Activated T-cell treated with anti-CD3 and anti-CD28 coated beads, Interleukin-2, amount 50 U/mL, for 48 hours (primary cell): ENCODE measurements around the gene BEAN1.

Experiments used
- DNase-seq, 2 experiments: peaks; one replicate each; pipeline ENCODE4 v3.0.0-alpha.2; 2020

BEAN1 gene

DNA sequence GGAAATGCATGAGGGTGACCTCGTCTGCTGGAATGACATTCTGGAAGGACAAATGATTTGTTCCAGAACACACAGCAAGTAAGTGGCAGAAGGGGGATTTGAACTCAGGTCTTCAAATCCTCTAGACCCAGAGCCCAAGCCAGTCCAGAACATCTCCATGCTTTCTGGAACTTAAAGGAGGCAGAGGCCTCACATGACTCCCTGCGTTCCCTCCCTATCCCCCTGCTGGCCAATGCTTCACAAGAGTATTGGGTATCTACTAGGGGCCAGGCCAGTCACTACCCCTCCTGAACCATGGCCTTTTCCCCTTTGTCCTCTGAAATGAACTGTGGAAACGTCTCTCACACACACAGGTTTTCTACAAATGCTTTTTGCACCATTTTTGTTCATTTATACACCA, 7.6 kb upstream of the BEAN1 start:
- DNase-seq, result no peak

- no peak for DNase-seq
These were observed 6.7 kb upstream of the BEAN1 start for GRCh38 chr16:66420396-66420795.

- no peak for DNase-seq
These were observed 5.2 kb upstream of the BEAN1 start for GRCh38 chr16:66421891-66422290.

DNA sequence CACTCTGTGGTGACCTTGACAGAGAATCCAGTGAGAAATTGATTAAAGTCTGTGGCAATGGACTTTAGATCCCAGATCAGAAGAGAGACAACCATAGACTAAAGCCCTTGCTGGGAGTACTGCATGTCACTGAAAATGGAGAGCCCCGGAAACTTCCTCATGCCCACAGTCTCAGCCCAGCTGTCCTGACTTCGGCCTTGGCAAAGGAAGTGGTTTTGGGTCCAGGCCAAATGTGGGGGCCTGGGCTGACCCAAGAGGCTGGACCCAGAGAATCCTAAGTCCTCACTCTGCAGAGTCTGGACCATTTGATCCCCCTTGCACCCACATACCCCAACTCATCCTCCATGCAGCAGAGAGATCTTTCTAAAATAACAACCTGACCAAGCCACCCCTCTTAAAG, 4.7 kb upstream of the BEAN1 start:
- no peak for DNase-seq

DNA sequence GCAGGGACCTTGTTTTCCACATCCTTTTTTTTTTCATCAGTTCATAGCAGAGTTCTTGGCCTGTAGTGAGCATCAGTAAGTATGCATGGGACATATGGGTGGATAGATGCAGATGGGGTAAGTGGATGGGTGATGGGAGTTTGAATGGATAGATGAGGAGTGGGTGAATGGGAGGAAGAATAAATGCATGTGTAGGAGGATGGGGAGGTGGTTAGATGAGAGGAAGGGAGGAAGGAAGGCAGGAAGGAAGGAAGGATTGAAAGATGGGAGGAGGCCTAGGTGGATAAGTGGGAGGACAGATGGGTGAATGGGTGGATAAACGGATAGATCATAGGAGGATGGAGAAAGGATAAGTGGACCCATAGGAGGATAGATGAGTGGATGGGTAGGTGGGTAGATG, 3.9 kb upstream of the BEAN1 start:
- DNase-seq, result no peak

- no peak for DNase-seq
These were observed 1.4 kb upstream of the BEAN1 start for GRCh38 chr16:66425651-66426050.

DNA sequence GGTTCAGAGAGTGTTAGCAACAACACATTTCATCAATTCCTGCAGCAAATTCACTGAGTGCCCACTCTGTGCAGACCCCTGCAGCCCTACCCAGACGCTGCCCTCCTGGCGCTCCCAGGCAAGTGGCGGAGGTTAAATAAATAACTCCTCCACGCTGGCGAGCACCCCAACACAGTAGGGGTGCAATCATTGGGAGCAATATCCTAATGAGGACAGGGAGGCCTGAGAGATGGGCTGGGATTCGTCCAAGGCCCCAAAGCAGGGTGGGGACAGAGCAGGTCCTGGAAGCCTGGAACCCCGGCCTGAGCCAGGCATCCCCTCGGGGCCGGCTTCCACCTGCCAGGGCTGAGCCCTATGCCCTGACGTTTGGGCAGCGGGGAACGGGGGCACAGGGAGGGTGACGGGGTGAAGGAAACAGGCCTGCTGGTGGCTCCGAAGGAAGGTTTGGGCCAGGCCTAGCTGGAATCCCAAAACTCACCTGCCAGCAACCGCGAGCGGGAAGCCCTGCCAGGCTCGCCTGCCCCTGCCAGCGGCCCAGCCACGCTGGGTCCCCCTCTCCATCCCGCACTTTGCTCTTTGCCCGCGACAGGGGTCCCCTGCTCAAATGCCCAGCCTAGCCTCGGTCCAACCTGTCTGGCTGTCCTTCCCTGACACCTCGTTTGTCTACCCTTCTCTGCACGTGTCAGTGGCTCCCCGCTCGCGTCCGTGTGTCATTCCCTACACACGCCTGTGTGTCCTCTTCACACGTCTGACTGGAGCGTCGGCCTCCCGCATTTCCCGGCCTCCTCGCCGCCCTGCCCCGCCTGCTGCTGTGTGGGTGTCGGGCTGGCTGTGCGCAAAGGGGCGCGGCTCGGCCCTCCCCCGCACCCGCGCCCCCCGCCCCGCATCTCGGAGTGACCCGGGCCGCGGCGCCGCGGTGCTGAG, 721 bp upstream of the BEAN1 start:
- peak; percentile 21 to 24 for DNase-seq

DNA sequence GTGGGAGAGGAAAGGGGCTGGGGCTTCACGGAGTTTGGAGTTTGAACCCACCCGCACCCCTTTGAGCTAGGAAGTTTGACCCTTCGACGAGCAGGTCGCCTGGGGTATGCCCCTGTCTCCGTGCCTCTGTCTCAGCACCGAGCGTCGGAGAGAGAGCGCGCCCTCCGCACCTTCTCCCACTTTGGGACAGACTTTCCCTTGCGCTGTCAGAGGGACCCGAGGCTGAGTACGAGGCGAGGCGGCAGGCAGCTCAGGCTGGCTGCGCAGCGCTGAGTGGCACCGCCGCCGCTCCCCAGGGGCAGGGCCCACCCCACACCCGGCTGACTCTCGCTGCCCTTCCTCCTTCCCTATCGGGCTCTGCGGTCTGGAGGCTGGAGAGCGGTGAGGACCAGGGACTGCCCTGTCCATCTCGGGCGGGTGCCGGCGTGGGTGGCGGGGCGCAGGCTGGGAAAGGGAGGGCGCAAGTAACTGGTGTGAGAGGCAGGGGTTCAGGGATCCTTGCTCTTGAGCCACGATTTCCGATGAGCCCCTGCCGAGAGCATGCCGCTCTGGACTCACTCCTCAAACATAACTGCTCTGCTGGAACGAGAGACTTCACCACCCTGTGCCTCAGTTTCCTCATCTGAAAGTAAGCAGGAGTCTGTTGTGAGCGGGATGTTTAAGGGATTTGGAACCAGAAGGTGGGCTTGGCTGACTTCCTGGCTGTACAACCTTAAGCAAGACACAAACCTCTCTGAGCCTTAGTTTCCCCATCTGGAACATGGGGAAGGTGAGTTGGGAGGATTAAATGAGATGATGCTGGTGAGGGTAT, 981 bp downstream of the BEAN1 start:
- peak in 1 of 2 experiments; percentile 22 for DNase-seq

DNA sequence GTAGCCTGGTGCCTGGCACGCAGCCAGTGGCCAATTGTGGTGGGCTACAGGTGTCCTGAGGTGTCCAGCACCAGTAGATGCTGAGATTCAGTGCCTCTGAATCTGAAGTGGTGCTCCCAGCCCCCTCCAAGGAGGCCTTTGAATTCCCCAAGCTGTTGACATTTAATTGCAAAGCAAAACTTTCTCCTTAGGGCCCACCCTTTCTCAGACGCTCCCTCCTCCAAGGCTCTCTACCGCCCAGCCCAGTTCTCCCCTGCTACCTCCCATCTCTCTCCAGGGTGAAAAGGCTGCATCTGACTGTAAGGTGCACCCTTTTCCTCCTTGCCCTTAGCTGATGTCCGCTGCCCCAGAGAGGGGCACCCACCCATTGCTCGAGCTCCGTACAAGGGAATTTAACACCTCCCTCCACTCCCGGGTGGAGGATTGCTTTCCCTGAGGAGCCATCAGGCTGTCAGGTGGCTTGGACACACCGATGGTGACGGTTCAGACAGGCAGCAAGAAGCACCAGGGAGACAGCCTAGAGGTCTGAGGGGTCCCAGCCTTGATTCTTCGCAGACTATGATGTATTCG, 1.7 kb downstream of the BEAN1 start:
- no peak for DNase-seq

DNA sequence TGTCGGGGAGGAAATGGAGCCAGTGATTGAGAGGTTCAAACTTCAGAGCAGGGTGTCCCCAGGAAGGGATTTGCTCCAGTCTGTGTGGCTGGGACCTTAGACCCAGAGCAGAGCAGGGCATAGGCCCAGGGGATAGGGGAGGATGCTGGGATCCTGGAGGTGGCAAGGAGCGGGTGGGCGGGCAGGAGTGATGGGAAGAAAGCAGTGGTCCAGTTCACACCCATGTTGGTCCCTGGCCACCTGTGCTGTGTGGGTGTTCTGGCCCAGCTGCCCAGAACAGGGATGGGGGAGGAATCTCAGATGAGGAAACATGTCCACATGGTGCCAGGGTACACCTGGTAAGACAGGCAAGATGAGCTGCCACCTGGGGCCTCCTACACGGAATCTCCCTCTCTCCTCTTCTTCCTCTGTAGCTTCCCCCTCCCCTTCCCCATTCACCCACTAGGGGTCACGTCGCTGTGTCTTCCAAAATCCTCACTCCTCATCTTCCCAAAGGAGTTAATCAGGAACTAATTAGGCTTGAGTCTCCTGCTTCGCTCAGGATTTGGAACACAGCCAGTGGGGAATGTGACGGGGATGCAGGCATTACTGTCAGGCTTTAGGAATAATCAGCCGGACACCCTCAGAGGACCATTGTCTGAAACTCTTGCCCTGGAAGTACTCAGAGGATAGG, 2.3 kb downstream of the BEAN1 start:
- DNase-seq, result no peak

DNA sequence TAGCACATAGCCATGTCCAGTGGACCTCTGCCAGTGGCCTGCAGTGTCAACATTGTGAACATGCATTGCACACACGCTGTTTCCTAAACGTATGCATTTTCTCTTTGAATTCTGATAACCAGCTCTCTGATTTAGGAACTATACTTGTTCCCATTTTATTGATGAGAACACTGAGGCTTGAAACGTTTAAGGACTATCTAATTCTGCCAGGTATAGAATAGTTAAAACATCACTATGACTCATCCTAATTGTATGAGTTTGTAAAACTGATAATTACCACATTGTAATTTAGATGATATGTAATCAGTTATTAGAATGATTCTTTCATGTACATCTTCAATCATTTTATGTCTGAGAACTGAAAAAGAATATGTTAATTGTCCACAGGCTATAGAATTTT, 3.1 kb downstream of the BEAN1 start:
- no peak for DNase-seq

DNA sequence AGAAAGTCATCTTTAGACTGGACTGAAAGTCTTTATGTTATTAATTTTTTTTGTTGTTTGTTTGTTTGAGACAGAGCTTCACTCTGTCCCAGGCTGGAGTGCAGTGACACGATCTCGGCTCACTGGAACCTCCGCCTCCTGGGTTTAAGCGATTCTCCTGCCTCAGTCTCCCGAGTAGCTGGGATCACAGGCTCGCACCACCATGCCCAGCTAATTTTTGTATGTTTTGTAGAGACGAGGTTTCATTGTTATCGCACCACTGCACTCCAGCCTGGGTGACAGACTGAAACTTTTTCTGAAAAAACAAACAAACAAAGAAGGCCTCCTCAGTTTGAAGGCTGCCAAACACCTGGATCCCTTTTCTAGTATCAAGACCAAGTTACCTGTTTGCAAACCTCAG, 4.7 kb downstream of the BEAN1 start:
- DNase-seq, result no peak

GRCh38 chr16:66432429-66432828, 5.3 kb downstream of the BEAN1 start:
- no peak for DNase-seq

GRCh38 chr16:66434619-66435430, 7.7 kb downstream of the BEAN1 start:
- DNase-seq, result no peak

DNA sequence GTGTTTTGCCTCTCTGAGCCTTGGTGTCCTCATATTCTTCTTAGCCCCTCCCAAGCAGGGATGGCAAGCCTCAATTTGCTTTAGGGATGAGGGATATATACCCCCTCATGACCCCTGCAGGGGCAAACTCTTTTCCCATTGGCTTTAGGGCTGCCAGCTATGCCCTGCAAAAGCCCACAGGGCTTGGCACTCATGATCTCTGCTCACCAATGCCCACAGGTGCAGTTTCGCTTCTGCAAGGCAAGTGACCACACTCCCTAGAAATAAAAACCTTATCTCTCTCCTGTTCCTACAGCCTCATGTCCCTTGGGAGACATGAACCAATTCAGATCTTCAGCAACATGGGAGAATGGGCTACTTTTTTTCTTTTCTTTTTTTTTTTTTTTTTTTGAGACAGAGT, 8.8 kb downstream of the BEAN1 start:
- DNase-seq, result no peak

GRCh38 chr16:66437391-66437945, 10.4 kb downstream of the BEAN1 start:
- no peak for DNase-seq

GRCh38 chr16:66438536-66438935, 11.4 kb downstream of the BEAN1 start:
- no peak for DNase-seq

DNA sequence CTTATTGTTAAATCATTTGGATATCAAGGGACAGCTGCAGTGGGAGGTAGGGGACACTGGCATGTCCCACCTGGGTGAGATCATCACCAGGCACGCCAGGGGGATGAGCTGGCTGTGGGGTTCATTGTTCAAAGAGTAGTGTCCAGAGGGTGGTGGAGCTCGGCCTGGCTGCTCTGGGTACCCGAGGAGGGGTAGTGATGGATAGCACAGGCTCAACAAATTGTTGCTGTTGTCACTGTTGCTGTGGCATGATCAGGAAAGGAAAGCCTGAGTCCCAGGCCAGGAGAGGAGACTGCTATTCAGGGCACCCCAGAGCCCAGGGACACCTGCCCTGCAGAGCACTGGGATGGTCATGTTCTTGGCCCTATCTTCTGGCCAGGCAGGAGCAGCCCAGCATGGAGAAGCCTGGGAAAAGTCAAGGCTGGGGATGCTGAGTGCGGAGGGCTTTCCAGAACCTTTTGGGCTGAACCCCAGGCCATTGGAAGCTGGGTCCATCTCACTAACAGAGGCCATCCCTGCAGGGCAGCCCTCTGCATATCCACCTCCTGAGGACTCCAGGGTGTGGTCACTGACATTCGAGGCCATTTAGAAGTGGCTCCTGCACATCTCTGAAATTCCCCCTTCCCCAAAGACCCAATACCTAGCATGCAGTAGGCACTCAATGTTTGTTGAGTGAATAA, 12.1 kb downstream of the BEAN1 start:
- no peak for DNase-seq

DNA sequence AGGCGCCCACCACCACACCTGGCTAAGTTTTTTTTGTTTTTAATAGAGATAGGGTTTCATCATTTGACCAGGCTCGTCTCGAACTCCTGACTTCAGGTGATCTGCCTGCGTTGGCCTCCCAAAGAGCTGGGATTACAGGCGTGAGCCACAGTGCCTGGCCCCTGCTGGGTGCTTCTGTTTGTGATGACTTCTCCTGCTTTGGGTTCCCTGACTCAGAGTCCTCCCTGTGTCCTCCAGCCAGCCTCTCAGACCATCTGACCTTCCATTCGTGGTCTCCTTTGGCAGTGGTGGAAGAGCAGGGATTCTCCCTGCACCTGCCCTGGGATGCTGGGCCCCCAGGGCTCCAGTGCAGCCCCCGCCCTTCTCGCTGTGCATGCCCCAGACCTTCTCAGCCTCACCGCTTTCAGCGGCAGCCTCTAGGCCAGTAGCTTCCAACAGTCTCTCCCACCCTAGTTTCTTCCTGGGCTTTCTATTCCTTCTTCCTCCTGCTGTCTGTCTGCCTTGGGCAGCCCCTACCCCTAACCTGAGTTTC, 13.2 kb downstream of the BEAN1 start:
- DNase-seq, result no peak

DNA sequence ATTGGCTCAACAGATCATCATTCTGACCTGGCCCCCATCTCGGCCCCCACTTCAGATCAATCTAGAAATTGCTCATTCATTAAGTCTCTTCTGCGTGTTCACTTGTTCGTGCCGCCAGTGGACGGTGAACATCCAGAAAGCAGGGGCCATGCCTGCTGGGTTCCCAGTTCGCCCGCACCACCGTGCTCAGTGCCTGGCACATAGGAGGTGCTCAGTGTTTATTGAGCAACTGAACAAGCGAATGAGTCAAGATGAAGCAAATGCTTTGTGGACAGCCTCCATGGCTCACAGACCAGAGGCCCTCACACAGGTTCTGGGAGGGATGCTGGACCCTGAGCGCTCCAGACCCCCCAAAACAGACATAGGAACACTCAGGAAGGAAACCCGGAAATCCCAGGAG, 13.9 kb downstream of the BEAN1 start:
- no peak for DNase-seq
